Measurements from ENCODE around the gene LTBR.

Gene LTBR

DNA sequence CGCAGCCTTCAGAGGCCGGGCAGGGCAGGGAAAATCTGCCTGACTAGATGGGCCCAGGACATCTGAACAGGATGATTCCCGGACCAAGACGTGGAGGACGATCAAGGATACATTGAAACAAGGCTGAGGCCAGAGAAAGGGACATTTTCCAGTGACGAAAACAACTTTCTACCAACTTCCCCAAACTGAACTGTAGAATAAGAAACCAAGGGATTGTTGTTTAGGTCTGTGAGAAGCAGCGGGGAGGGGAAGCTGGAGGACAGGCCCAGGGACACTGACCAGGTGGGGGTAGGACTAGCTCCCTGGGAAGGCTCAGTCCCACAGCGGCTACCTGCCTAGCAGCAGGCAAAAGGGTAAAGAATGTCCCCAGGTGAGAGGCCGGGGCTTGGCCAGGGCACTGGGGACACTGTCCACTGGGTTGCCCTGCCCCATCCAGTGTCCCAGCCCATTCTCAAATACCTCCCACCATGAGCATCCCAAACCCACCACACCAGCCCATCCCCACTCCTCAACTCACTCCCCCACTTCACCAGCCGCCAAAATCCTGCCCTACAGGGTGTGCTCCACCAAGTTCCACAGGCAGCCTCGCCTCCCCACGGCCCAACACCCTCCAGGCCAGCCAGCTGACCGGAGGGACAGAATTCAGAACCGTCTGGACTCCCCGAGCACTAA lies 43.1 kb upstream of the LTBR start:
- no peak overlapping the region for H3K27ac ChIP-seq (ENCODE audit: low read depth, low read length)
- H3K9me2 ChIP-seq (replicated peaks; ENCODE audit: insufficient read depth, low read length), result no peaks in the 10 kb centered on the region
- H3K36me3 ChIP-seq (ENCODE audit: low read length), result no peaks in the 10 kb centered on the region
- H3K9ac ChIP-seq (ENCODE audit: low read length), result no peak overlapping the region
- no peaks in the 10 kb centered on the region for H3F3A ChIP-seq (ENCODE audit: insufficient read depth)
- no peak overlapping the region for H3K4me3 ChIP-seq (ENCODE audit: insufficient read depth, low read length, poor library complexity, severe bottlenecking)
- no peak overlapping the region for H2AFZ ChIP-seq (ENCODE audit: low read depth, low read length, severe bottlenecking)
- H3K4me2 ChIP-seq (ENCODE audit: low read depth, low read length, poor library complexity, severe bottlenecking), result no peak overlapping the region
- H3K9me3 ChIP-seq (ENCODE audit: insufficient read depth, low read length), result no peaks in the 10 kb centered on the region
- H3K79me2 ChIP-seq (ENCODE audit: insufficient read depth, low read length), result no peaks in the 10 kb centered on the region
- TF ChIP-seq EZH2phosphoT487 (conservative IDR thresholded peaks at IDR 0.05; ENCODE audit: low read length), result no peak
- TF ChIP-seq, protein P1, sequence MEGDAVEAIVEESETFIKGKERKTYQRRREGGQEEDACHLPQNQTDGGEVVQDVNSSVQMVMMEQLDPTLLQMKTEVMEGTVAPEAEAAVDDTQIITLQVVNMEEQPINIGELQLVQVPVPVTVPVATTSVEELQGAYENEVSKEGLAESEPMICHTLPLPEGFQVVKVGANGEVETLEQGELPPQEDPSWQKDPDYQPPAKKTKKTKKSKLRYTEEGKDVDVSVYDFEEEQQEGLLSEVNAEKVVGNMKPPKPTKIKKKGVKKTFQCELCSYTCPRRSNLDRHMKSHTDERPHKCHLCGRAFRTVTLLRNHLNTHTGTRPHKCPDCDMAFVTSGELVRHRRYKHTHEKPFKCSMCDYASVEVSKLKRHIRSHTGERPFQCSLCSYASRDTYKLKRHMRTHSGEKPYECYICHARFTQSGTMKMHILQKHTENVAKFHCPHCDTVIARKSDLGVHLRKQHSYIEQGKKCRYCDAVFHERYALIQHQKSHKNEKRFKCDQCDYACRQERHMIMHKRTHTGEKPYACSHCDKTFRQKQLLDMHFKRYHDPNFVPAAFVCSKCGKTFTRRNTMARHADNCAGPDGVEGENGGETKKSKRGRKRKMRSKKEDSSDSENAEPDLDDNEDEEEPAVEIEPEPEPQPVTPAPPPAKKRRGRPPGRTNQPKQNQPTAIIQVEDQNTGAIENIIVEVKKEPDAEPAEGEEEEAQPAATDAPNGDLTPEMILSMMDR (IDR thresholded peaks at IDR 0.05; ENCODE audit: insufficient read depth, low read length, poor library complexity, severe bottlenecking), result no peak
- no peaks in the 10 kb centered on the region for H4K20me1 ChIP-seq (ENCODE audit: low read depth, low read length)
- no peaks in the 10 kb centered on the region for H3K27me3 ChIP-seq (ENCODE audit: low read length)

DNA sequence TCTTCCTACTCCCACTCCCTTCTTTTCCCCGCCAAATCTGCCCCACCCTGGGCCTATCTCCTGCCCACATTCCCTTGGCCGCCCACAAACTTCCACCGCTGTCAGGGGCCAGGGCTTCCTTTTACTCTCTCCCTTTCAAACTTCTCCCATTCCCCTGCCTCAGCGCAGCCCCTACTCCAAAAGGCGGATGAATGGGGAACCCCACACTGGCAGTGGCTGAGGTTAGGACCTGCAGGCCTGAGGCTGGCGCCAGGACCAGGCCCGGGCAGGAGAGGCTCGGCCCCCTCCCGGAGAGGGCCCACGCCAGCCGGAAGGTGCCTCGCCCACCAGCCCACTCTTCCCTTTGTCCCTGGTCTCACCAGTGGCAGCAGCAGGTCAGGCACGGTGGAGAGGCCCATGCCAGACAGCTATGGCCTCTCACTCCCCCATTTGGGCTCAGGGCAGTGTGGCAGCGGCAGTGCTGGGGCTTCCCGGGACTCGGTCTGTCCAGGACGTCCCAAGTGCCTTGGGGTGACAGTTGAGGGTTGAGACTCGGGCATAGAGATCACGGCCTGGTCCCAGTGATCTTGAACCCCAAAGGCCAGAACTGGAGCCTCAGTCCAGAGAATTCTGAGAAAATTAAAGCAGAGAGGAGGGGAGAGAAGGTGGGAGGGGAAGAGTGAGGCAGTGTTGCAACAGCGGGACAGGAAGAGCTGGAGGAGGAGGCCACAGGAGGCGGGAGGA lies 42.4 kb upstream of the LTBR start, which contains the start of gene TNFRSF1A:
TSS of gene TNFRSF1A (minus strand) at position 660 of the 723 bp plus-strand sequence. CDS start at position 398, 262 bp downstream.
- Histone ChIP-seq H3K27me3 (ENCODE audit: low read length) (no peaks in the 10 kb centered on the region), H3K4me2 (ENCODE audit: low read depth, low read length, poor library complexity, severe bottlenecking) (no peak within 1 kb of the TSS), H3K9ac (ENCODE audit: low read length) (no peak within 1 kb of the TSS), H3K9me3 (ENCODE audit: insufficient read depth, low read length) (no peaks in the 10 kb centered on the region), H3F3A (ENCODE audit: insufficient read depth) (no peaks in the 10 kb centered on the region), H3K9me2 (replicated peaks; ENCODE audit: insufficient read depth, low read length) (no peaks in the 10 kb centered on the region), H3K27ac (ENCODE audit: low read depth, low read length) (no peak within 1 kb of the TSS), H2AFZ (ENCODE audit: low read depth, low read length, severe bottlenecking) (no peak within 1 kb of the TSS), H3K79me2 (ENCODE audit: insufficient read depth, low read length) (no peaks in the 10 kb centered on the region), H3K36me3 (ENCODE audit: low read length) (no peaks in the 10 kb centered on the region), H4K20me1 (ENCODE audit: low read depth, low read length) (no peaks in the 10 kb centered on the region), H3K4me3 (ENCODE audit: insufficient read depth, low read length, poor library complexity, severe bottlenecking) (no peak within 1 kb of the TSS)
- TF ChIP-seq, protein P1 (IDR thresholded peaks at IDR 0.05; ENCODE audit: insufficient read depth, low read length, poor library complexity, severe bottlenecking), result no peak
- TF ChIP-seq EZH2phosphoT487 (conservative IDR thresholded peaks at IDR 0.05; ENCODE audit: low read length), result no peak

DNA sequence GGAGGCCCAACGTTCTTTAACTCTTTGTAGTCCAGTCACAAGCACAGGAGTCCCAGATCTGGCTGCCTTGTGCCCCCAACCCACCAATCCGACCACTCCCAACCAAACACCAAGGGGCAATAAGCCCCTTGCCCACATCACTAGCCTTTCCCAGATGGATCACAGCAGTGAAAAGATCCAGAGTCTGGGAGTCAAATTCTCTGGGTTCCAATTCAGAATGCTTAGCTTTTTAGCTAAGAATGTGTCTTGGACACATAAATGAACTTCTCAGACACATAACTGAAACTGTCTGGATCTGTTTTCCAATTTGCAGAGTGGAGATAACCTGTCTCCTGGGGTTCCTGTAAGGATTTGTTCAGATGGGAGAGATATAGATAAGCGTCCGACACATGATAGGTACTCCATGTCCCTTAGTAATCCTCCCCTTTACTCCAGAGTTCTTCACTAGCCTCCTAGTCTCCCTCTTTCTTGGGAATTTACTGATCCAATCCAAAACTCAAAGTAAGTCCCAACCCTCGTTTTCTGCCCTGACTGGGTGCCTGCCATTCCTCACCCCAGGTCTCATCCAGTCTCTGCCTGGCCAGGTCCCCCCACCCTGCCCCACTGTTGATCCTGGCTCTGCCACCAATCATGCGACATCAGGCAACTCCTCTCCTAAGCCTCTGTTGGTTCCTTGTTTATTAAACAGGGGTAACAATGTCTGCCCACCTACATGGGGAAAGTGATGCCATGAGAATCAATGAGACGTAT lies 41.6 kb upstream of the LTBR start:
- Histone ChIP-seq H4K20me1 (ENCODE audit: low read depth, low read length) (no peaks in the 10 kb centered on the region), H3K9me3 (ENCODE audit: insufficient read depth, low read length) (no peaks in the 10 kb centered on the region), H3K4me3 (ENCODE audit: insufficient read depth, low read length, poor library complexity, severe bottlenecking) (no peak overlapping the region), H3K79me2 (ENCODE audit: insufficient read depth, low read length) (no peaks in the 10 kb centered on the region), H3K9ac (ENCODE audit: low read length) (no peak overlapping the region), H3F3A (ENCODE audit: insufficient read depth) (no peaks in the 10 kb centered on the region), H3K9me2 (replicated peaks; ENCODE audit: insufficient read depth, low read length) (no peaks in the 10 kb centered on the region), H3K36me3 (ENCODE audit: low read length) (no peaks in the 10 kb centered on the region), H3K27ac (ENCODE audit: low read depth, low read length) (no peak overlapping the region), H3K27me3 (ENCODE audit: low read length) (no peaks in the 10 kb centered on the region), H3K4me2 (ENCODE audit: low read depth, low read length, poor library complexity, severe bottlenecking) (no peak overlapping the region), H2AFZ (ENCODE audit: low read depth, low read length, severe bottlenecking) (no peak overlapping the region)
- TF ChIP-seq, protein P1 (IDR thresholded peaks at IDR 0.05; ENCODE audit: insufficient read depth, low read length, poor library complexity, severe bottlenecking), result no peak
- no peak for TF ChIP-seq EZH2phosphoT487 (conservative IDR thresholded peaks at IDR 0.05; ENCODE audit: low read length)

All from SU-DHL-6 (cell line).